B cell (primary cell): ENCODE results near the gene RNF2. TPM values are rescaled to one million over a fixed set of nuclear protein-coding genes. Genes with fewer than 3 reads are reported as not detected.
"Not testable (repeated sequence)": the region's sequence is repeated elsewhere in the genome, so short reads cannot be mapped to it uniquely, and the experiment has no call there.

ENCODE experiments used
- ATAC-seq: fragments of 200-7000 bp; cut with Tn5 transposase; one replicate; pipeline ENCODE4 v1.10.0; 2021; ENCODE audit warnings: low read depth, mild to moderate bottlenecking, moderate number of reproducible peaks, moderate library complexity
- CTCF ChIA-PET: fragments of 350-600 bp; sonication (Branson Sonifier 250); formaldehyde crosslinking; loops from one replicate; lab custom pipeline; 2021; ENCODE audit warnings: antibody characterized with exemption, inconsistent platforms; lab: Charles Lee
- POLR2A ChIA-PET: fragments of 350-600 bp; sonication (Branson Sonifier 250); formaldehyde crosslinking; loops from one replicate; lab custom pipeline; 2021; ENCODE audit warnings: antibody characterized with exemption; lab: Charles Lee
- DNase-seq: peaks from one replicate; pipeline ENCODE4 v3.0.0; 2013
- H2AFZ ChIP-seq: 2 replicates; pipeline ENCODE4 v1.6.1; 2012; ENCODE audit warnings: mild to moderate bottlenecking, low read depth, low read length; ENCODE audit not compliant: insufficient read depth, poor library complexity, severe bottlenecking
- H3K27ac ChIP-seq, 2 donors: 1 replicate in 1 of 2; 2 replicates in 1 of 2; pipeline ENCODE4 v1.5.1; 2012 to 2013; ENCODE audit warnings: low read length in 2 of 2, mild to moderate bottlenecking in 2 of 2, moderate library complexity in 1 of 2
- H3K27me3 ChIP-seq, 4 experiments: fragments of 200-600 bp in 1 of 4; sonication (generic) in 1 of 4; replicated peaks in 1 of 4; 1 replicate in 2 of 4; 2 replicates in 2 of 4; pipeline versions ENCODE4 v1.6.1 to v1.7.0; 2013 to 2016; ENCODE audit warnings: low read length in 3 of 4, mild to moderate bottlenecking in 2 of 4, mixed read lengths in 1 of 4, moderate library complexity in 1 of 4; ENCODE audit not compliant: insufficient read depth in 4 of 4, control insufficient read depth in 3 of 4; ENCODE audit errors: control extremely low read depth in 1 of 4
- H3K36me3 ChIP-seq, 2 experiments: replicated peaks in 1 of 2; 1 replicate in 1 of 2; 2 replicates in 1 of 2; pipeline versions ENCODE4 v1.6.1 to v1.7.1; 2013; ENCODE audit warnings: low read length in 1 of 2; ENCODE audit not compliant: insufficient read depth in 2 of 2, control insufficient read depth in 1 of 2; ENCODE audit errors: control extremely low read depth in 1 of 2, extremely low read depth in 1 of 2
- H3K4me1 ChIP-seq, 2 donors: fragments of 200-600 bp in 1 of 2; sonication (generic) in 1 of 2; 1 replicate in 1 of 2; 2 replicates in 1 of 2; pipeline versions ENCODE4 v1.5.1 to v1.6.1; 2013 to 2017; ENCODE audit warnings: low read length in 2 of 2; ENCODE audit not compliant: control insufficient read depth in 2 of 2, insufficient read depth in 2 of 2
- H3K4me2 ChIP-seq: replicated peaks from 2 replicates; pipeline ENCODE3; 2012; ENCODE audit warnings: mild to moderate bottlenecking, low read depth, low read length; ENCODE audit not compliant: poor library complexity, severe bottlenecking
- H3K4me3 ChIP-seq, 5 experiments: fragments of 200-600 bp in 1 of 5; sonication (generic) in 1 of 5; 1 replicate in 3 of 5; 2 replicates in 2 of 5; pipeline versions ENCODE4 v1.5.1 to v1.7.0; 2011 to 2016; ENCODE audit warnings: low read length in 4 of 5, mild to moderate bottlenecking in 4 of 5, low read depth in 2 of 5, control low read depth in 1 of 5, moderate library complexity in 1 of 5; ENCODE audit not compliant: insufficient read depth in 1 of 5; ENCODE audit errors: control extremely low read depth in 1 of 5, extremely low read depth in 1 of 5
- H3K79me2 ChIP-seq: fragments of 200-600 bp; sonication (generic); one replicate; pipeline ENCODE4 v1.6.0; 2016; ENCODE audit warnings: low read length; ENCODE audit not compliant: control insufficient read depth, insufficient read depth
- H3K9ac ChIP-seq: fragments of 200-600 bp; sonication (generic); 2 replicates; pipeline ENCODE4 v1.6.1; 2017; ENCODE audit warnings: mild to moderate bottlenecking, low read length, moderate library complexity
- H3K9me3 ChIP-seq, 3 donors: one replicate each; pipeline versions ENCODE4 v1.6.1 to v1.7.1; 2013; ENCODE audit warnings: low read length in 2 of 3; ENCODE audit not compliant: control insufficient read depth in 2 of 3, insufficient read depth in 1 of 3; ENCODE audit errors: control extremely low read depth in 1 of 3
- H4K20me1 ChIP-seq: 2 replicates; pipeline ENCODE4 v1.6.0; 2012; ENCODE audit warnings: mild to moderate bottlenecking, low read length; ENCODE audit not compliant: insufficient read depth, control insufficient read depth, poor library complexity, severe bottlenecking
- H3K27ac Mint-ChIP-seq: one replicate; pipeline ENCODE4 v1.8.0; 2021; ENCODE audit warnings: mixed read lengths
- H3K27me3 Mint-ChIP-seq: one replicate; pipeline ENCODE4 v1.8.0; 2021; ENCODE audit warnings: mixed read lengths
- H3K4me1 Mint-ChIP-seq: one replicate; pipeline ENCODE4 v1.8.0; 2021; ENCODE audit warnings: mixed read lengths
- H3K4me3 Mint-ChIP-seq: one replicate; pipeline ENCODE4 v1.8.0; 2021; ENCODE audit warnings: mixed read lengths
- H3K9me3 Mint-ChIP-seq: one replicate; pipeline ENCODE4 v1.8.0; 2022; ENCODE audit warnings: mixed read lengths; ENCODE audit not compliant: insufficient read depth
- EZH2 ChIP-seq: IDR thresholded peaks from 2 replicates; pipeline ENCODE4 v1.6.1; 2012; ENCODE audit warnings: borderline replicate concordance, low read depth, mild to moderate bottlenecking, moderate library complexity, low read length; ENCODE audit not compliant: insufficient read depth, poor library complexity, severe bottlenecking
- WGBS: methylation state at CpG from one replicate; pipeline ENCODE4 v1.1.5; 2013; ENCODE audit warnings: missing lambda C conversion rate; ENCODE audit not compliant: insufficient coverage; 5-methylcytosine and 5-hydroxymethylcytosine counted together
- intact Hi-C: fragments of 100-400 bp; cut with micrococcal nuclease; formaldehyde crosslinking; loops from one replicate; pipeline ENCODE4 v1.10.0; 2022
- polyA plus RNA-seq: library from polyadenylated mRNA; depleted of rRNA; stranded (reverse); fragments of >200 nt; gene quantifications from 2 replicates; pipeline ENCODE4 v1.2.3, GENCODE V29; 2012
- total RNA-seq, 2 donors: library from RNA; stranded (reverse); fragments of 120-200 nt in 1 of 2; gene quantifications; 1 replicate in 1 of 2; 2 replicates in 1 of 2; pipeline versions ENCODE4 v1.2.3 to v1.2.4, GENCODE V29; 2013 to 2022
- TF ChIP-seq, protein P1 (sequence below): fragments of 200-600 bp; IDR thresholded peaks from one replicate; pipeline ENCODE4 v1.8.0; 2022; ENCODE audit warnings: antibody characterized with exemption, mild to moderate bottlenecking

The RNF2 gene
- total and polyA plus RNA-seq, 2 donors (not counting 1 experiment from before 2014, with no cell fraction given), result 13.9 to 29.5 TPM

DNA sequence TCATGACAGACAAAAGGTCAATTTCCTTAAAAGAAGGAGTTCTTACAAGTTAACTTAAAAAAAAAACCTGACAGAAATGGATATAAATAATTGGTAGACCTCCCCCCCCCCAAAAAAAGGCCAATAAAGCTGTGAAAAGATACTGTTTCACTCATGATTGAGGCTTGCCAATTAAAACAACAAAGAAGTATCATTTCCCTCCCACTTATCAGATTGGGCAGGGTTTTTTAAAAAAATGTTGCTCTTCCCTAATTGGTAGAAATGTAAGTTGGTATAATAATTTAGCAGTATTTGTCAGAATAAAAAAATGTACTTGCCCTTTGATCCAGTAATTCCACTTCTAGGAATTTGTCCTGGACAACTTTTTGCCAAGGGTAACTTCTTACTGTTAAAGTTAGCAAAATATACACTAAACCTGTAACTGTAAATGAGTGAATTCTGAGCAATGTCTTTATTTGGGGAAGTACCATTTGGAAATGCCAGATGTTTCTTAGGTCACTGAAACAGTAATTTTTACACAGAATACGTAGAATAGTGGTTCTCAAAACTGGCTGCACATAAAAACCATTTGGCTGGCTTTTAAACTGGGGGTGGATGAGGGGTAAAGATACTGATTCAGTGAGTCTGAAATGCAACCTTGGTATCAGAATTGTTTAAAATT lies 17.5 kb downstream of the RNF2 start:
- WGBS, result no CpG with 5 or more reads among the region's 1 CpG
- Mint-ChIP-seq H3K4me1 (peaks cover 74% of the 10 kb centered on the region), H3K27ac (no peak overlapping the region), H3K27me3 (no peaks in the 10 kb centered on the region), H3K9me3 (no peaks in the 10 kb centered on the region), H3K4me3 (peak overlapping the region; percentile 6)
- no peak overlapping the region for H3K4me3 ChIP-seq
- H3K4me2 ChIP-seq, result no peak overlapping the region
- TF ChIP-seq, protein P1, sequence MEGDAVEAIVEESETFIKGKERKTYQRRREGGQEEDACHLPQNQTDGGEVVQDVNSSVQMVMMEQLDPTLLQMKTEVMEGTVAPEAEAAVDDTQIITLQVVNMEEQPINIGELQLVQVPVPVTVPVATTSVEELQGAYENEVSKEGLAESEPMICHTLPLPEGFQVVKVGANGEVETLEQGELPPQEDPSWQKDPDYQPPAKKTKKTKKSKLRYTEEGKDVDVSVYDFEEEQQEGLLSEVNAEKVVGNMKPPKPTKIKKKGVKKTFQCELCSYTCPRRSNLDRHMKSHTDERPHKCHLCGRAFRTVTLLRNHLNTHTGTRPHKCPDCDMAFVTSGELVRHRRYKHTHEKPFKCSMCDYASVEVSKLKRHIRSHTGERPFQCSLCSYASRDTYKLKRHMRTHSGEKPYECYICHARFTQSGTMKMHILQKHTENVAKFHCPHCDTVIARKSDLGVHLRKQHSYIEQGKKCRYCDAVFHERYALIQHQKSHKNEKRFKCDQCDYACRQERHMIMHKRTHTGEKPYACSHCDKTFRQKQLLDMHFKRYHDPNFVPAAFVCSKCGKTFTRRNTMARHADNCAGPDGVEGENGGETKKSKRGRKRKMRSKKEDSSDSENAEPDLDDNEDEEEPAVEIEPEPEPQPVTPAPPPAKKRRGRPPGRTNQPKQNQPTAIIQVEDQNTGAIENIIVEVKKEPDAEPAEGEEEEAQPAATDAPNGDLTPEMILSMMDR, result no peak
- TF ChIP-seq EZH2, result no peak
- ATAC-seq, result no peak
- peak overlapping the region in 1 of 2 donors; percentile 21 for H3K27ac ChIP-seq
- intact Hi-C loops, result no loop called here
- H3K9me3 ChIP-seq, result peaks cover 0 to 1% (median 0%) of the 10 kb centered on the region in 3 donors
- H3K27me3 ChIP-seq, result no peaks in the 10 kb centered on the region
- POLR2A ChIA-PET, result interaction anchor here (1.2 kb wide), 1 partner anchor 17 kb away, joined by 4 read pairs; the partner anchor contains the start of gene RNF2
- peak; percentile 24 for DNase-seq
- CTCF ChIA-PET, result no interaction called here
- no peak overlapping the region for H3K9ac ChIP-seq
- H2AFZ ChIP-seq, result no peak overlapping the region
- peaks cover 83% of the 10 kb centered on the region for H4K20me1 ChIP-seq
- H3K4me1 ChIP-seq, result peaks cover 9 to 33% of the 10 kb centered on the region in 2 donors
- no peaks in the 10 kb centered on the region for H3K36me3 ChIP-seq
- H3K79me2 ChIP-seq, result peaks cover 98% of the 10 kb centered on the region

DNA sequence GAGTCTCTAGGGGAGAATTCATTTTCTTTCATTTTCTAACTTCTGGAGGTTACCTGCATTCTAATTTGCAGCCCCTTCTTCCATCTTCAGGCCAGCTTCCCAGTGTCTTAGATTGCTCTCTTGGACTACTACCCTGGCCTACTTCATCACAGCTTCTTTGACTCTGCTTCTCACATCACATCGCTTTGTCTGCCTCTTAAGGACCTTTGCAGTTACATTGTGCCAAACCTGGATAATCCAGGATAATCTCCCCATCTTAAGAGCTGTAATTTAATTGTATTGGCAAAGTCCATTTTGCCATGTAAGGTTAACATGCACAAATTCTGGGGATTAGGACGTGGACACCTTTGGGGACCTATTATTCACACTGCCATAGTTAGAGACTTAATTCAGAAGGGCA lies 18.4 kb downstream of the RNF2 start:
- no CpG with 5 or more reads among the region's 2 CpGs for WGBS
- Histone ChIP-seq H2AFZ (no peak overlapping the region), H3K36me3 (no peaks in the 10 kb centered on the region), H3K4me1 (peaks cover 4 to 24% of the 10 kb centered on the region in 2 donors), H3K27ac (no peak overlapping the region), H3K4me3 (no peak overlapping the region), H3K9me3 (peaks cover 0 to 1% (median 0%) of the 10 kb centered on the region in 3 donors), H4K20me1 (peaks cover 77% of the 10 kb centered on the region), H3K79me2 (peaks cover 98% of the 10 kb centered on the region), H3K27me3 (no peaks in the 10 kb centered on the region), H3K9ac (no peak overlapping the region), H3K4me2 (no peak overlapping the region)
- Mint-ChIP-seq H3K4me1 (peaks cover 72% of the 10 kb centered on the region), H3K27ac (no peak overlapping the region), H3K4me3 (no peak overlapping the region), H3K9me3 (no peaks in the 10 kb centered on the region), H3K27me3 (no peaks in the 10 kb centered on the region)
- no peak for TF ChIP-seq EZH2
- TF ChIP-seq, protein P1, result no peak
- intact Hi-C loops, result no loop called here
- no peak for ATAC-seq
- ChIA-PET CTCF (interaction anchor here (0.5 kb wide), 1 partner anchor 38 kb away, joined by 5 read pairs; no protein-coding TSS in a partner anchor), POLR2A (no interaction called here)
- no peak for DNase-seq

DNA sequence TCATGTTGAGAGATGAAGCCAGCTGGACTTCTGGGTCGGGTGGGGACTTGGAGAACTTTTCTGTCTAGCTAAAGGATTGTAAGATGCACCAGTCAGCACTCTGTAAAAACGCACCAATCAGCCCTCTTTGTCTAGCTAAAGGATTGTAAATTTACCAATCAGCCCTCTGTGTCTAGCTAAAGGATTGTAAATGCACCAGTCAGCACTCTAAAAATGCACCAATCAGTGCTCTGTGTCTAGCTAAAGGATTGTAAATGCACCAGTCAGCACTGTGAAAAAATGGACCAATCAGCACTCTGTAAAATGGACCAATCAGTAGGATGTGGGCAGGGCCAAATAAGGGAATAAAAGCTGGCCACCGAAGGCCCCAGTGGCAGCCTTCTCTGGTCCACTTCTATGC lies 19.6 kb downstream of the RNF2 start:
- H3K36me3 ChIP-seq, DNase-seq, H3K4me3 Mint-ChIP-seq, H3K27me3 Mint-ChIP-seq, H3K9ac ChIP-seq, POLR2A ChIA-PET, H3K27me3 ChIP-seq, H2AFZ ChIP-seq, H3K27ac Mint-ChIP-seq, H3K9me3 ChIP-seq, H3K4me3 ChIP-seq, intact Hi-C loops, H3K4me2 ChIP-seq, H3K27ac ChIP-seq, H3K9me3 Mint-ChIP-seq, ATAC-seq: not testable (repeated sequence)
- Histone ChIP-seq H3K4me1 (peaks cover 4 to 21% of the 10 kb centered on the region in 2 donors), H4K20me1 (peaks cover 66% of the 10 kb centered on the region), H3K79me2 (peaks cover 98% of the 10 kb centered on the region)
- 100% methylated on average over 1 of the region's 3 CpGs for WGBS
- CTCF ChIA-PET, result interaction anchor here (0.9 kb wide), 1 partner anchor 26 kb away, joined by 3 read pairs; no protein-coding TSS in a partner anchor
- peaks cover 61% of the 10 kb centered on the region for H3K4me1 Mint-ChIP-seq
